Activated CD4-positive, alpha-beta T cell treated with anti-CD3 and anti-CD28 coated beads for 36 hours (primary cell): ENCODE data around the gene TLR9. TPM values are rescaled to one million over a fixed set of nuclear protein-coding genes. Genes with fewer than 3 reads are reported as not detected.
A peak's percentile ranks its signal among the peaks of the same experiment; 100 is the strongest.
"Not testable (repeated sequence)": the region's sequence is repeated elsewhere in the genome, so short reads cannot be mapped to it uniquely, and the experiment has no call there.

ENCODE experiments used
- ATAC-seq: fragments of 200-7000 bp; cut with Tn5 transposase; one replicate; pipeline ENCODE4 v1.10.0; 2021; ENCODE audit warnings: mild to moderate bottlenecking, moderate library complexity
- CTCF ChIA-PET: fragments of 350-600 bp; sonication (Branson Sonifier 250); formaldehyde crosslinking; loops from one replicate; lab custom pipeline; 2021; ENCODE audit warnings: antibody characterized with exemption; lab: Charles Lee
- POLR2A ChIA-PET: fragments of 350-600 bp; sonication (Branson Sonifier 250); formaldehyde crosslinking; loops from one replicate; lab custom pipeline; 2021; ENCODE audit warnings: antibody characterized with exemption, inconsistent platforms; lab: Charles Lee
- DNase-seq: peaks from one replicate; pipeline ENCODE4 v3.0.0-alpha.2; 2020
- H3K27ac Mint-ChIP-seq: one replicate; pipeline ENCODE4 v1.8.0; 2021; ENCODE audit warnings: mixed read lengths
- H3K27me3 Mint-ChIP-seq: one replicate; pipeline ENCODE4 v1.8.0; 2021; ENCODE audit warnings: mixed read lengths
- H3K36me3 Mint-ChIP-seq: one replicate; pipeline ENCODE4 v1.8.0; 2021; ENCODE audit warnings: low read depth, mixed read lengths
- H3K4me1 Mint-ChIP-seq: one replicate; pipeline ENCODE4 v1.8.0; 2021; ENCODE audit warnings: mixed read lengths
- H3K4me3 Mint-ChIP-seq: one replicate; pipeline ENCODE4 v1.8.0; 2021; ENCODE audit warnings: mild to moderate bottlenecking, moderate library complexity, mixed read lengths
- H3K9me3 Mint-ChIP-seq: one replicate; pipeline ENCODE4 v1.8.0; 2021; ENCODE audit warnings: low read depth, mixed read lengths
- intact Hi-C, 2 experiments: fragments of 100-400 bp; cut with DNase I in 1 of 2; cut with micrococcal nuclease in 1 of 2; formaldehyde crosslinking; loops; one replicate each; pipeline versions ENCODE4 v1.14.2 to v1.15.1; 2022 to 2024; cut with DNase I, micrococcal nuclease
- total RNA-seq, 2 experiments: library from RNA; stranded (reverse); gene quantifications; one replicate each; pipeline ENCODE4 v1.2.3, GENCODE V29; 2021

Gene TLR9
- total RNA-seq, 2 experiments from 2014 or later, result 0.59 to 0.74 TPM

DNA sequence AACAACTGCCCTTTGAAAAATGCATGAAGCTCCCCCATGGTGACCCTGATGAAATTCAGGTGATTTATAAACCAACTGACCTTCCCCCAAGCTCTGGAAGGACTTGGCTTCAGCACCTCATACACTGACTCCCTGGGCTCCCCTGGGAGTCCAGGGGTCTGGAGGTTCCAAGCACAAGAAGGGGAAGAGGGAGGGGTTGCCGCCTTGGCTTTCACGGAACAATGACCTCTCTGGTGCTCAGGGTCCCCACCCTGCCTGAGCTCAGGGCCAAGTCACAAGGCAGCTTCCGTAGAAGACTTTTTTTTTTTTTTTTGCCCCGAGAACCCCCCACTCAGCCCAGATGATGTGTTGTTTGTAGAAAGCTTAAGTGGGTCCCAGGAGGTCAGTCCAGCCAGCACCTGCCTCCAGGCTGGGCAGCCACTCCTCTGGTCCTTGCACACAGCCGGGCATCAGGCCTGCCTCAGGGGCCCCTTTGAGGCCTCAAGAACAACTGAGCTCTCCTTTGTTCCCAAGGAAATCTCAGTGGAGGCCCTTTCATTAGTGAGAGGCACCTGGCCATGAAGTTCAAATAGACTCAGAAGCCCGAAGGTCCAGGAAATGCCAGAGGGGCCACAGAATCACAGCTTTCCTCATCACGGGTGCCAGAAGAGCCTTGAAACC is 41.5 kb downstream of the TLR9 start:
- Mint-ChIP-seq H3K4me3 (no peak overlapping the region), H3K9me3 (no peaks in the 10 kb centered on the region), H3K27me3 (no peaks in the 10 kb centered on the region), H3K4me1 (no peaks in the 10 kb centered on the region), H3K36me3 (no peaks in the 10 kb centered on the region), H3K27ac (no peak overlapping the region)
- no peak for DNase-seq
- no peak for ATAC-seq
- ChIA-PET CTCF (interaction anchor here (0.6 kb wide), 2 partner anchors 10 to 31 kb away, joined by 3 read pairs; no protein-coding TSS in a partner anchor), POLR2A (interaction anchor here (0.5 to 0.6 kb wide), 2 partner anchors 13 to 266 kb away, joined by 3 to 12 read pairs; no protein-coding TSS in a partner anchor)
- intact Hi-C loops, result no loop called here

DNA sequence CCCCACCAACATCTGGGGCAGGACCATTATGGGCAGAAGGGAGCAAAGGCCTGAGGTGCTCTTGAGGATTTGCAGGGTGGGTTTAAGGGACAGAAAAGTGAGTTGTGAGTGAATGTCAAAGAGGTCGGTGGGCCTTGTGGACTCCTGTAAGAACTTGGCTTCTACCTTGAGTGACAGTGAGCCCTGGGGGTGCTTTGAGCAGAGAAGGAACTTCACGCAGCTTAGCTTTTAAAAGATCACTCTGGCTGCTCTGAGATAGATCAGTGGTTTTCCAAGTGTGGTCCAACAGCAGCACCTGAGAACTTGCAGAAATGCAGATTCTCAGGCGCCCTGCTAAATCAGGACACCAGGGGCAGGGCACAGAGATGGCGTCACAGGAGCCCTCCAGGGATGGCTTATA is 42.8 kb downstream of the TLR9 start:
- ChIA-PET POLR2A (no interaction called here), CTCF (interaction anchor here (0.6 to 0.7 kb wide), 2 partner anchors 123 to 275 kb away, joined by 3 read pairs; no protein-coding TSS in a partner anchor)
- intact Hi-C loops, result no loop called here
- Mint-ChIP-seq H3K27me3 (no peaks in the 10 kb centered on the region), H3K36me3 (no peaks in the 10 kb centered on the region), H3K27ac (no peak overlapping the region), H3K9me3 (no peaks in the 10 kb centered on the region), H3K4me3 (no peak overlapping the region), H3K4me1 (no peaks in the 10 kb centered on the region)
- ATAC-seq, result no peak
- no peak for DNase-seq

DNA sequence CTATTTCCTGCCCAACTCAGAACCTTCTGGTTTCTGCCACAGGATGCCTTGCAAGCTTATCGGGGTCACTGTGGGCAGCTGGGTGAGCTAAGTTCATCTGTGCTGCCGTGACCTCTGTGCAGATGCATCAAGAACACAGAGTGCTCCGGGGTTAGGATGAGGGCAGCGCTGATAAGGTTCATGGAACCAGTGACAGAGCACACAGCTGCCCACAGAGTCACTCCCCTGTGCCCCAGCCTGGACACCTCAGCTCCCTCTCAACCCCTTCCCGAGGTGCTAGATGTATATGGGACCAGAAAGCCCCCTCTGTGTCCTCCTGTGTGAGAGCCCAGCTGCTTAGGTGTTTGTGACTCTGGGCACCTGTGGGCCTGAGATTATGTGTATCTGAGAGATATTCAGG is 43.2 kb downstream of the TLR9 start:
- no peak for DNase-seq
- intact Hi-C loops, result no loop called here
- Mint-ChIP-seq H3K27me3 (no peaks in the 10 kb centered on the region), H3K4me1 (no peaks in the 10 kb centered on the region), H3K4me3 (no peak overlapping the region), H3K36me3 (no peaks in the 10 kb centered on the region), H3K27ac (no peak overlapping the region), H3K9me3 (no peaks in the 10 kb centered on the region)
- ChIA-PET POLR2A (no interaction called here), CTCF (interaction anchor here (0.7 to 1.2 kb wide), 3 partner anchors 22 to 123 kb away, joined by 3 read pairs; partner anchors contain the start of gene POC1A)
- no peak for ATAC-seq

DNA sequence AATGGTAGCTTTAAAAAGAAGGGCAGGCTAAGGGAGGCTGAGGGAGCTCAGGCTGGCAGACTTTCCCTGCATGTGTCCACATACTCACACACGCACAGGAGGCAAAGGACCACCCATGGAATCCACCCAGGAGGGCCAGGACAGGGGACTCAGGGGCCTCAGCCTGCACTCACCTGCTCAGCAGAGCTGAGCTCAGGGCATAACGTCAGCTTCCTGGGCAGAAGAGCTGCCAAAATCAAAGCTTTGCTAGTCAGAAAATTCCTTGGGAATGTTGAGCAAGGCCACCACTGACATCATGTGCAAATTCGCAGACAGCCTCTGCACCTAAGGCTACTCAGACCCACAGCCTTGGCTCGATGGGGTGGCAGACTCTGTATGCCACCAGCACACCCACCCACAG is 43.9 kb downstream of the TLR9 start:
- no peaks in the 10 kb centered on the region for H3K4me1 Mint-ChIP-seq
- CTCF ChIA-PET, result interaction anchor here (0.7 to 1.2 kb wide), 4 partner anchors 22 to 170 kb away, joined by 3 read pairs; partner anchors contain the start of gene POC1A
- intact Hi-C loops, result no loop called here
- H3K4me3 Mint-ChIP-seq, result no peak overlapping the region
- POLR2A ChIA-PET, result no interaction called here
- DNase-seq (no peak), ATAC-seq (no peak)
- H3K27ac Mint-ChIP-seq, result no peak overlapping the region
- H3K27me3 Mint-ChIP-seq, result no peaks in the 10 kb centered on the region
- no peaks in the 10 kb centered on the region for H3K36me3 Mint-ChIP-seq
- no peaks in the 10 kb centered on the region for H3K9me3 Mint-ChIP-seq

DNA sequence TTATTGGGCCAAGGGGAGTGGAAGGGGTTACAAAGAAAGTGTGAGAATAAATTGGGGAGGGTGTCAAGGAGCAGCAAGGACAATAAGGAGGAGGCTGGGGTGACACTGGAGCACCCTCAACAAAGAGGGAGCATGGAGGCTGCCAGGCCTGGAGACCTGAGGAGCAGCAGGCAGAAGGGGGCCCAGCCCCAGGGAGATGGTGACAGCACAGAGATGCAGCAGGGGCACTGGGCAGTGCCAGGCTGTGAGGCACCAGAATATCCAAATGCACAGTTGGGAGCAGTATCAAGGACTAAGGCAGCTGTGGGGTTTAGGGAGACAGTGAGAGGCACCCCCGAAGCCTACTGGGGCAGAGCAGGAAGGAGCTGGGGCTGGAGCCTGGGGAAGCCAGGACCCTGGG is 46.9 kb downstream of the TLR9 start:
- ATAC-seq (no peak), DNase-seq (no peak)
- no peaks in the 10 kb centered on the region for H3K27me3 Mint-ChIP-seq
- ChIA-PET CTCF (interaction anchor here (1.0 kb wide), 2 partner anchors 12 to 161 kb away, joined by 3 read pairs; no protein-coding TSS in a partner anchor), POLR2A (interaction anchor here (0.6 kb wide), 1 partner anchor 622 kb away, joined by 3 read pairs; no protein-coding TSS in a partner anchor)
- intact Hi-C loops, result no loop called here
- H3K4me3 Mint-ChIP-seq, result no peak overlapping the region
- H3K36me3 Mint-ChIP-seq, result no peaks in the 10 kb centered on the region
- H3K9me3 Mint-ChIP-seq, result no peaks in the 10 kb centered on the region
- H3K4me1 Mint-ChIP-seq, result no peaks in the 10 kb centered on the region
- no peak overlapping the region for H3K27ac Mint-ChIP-seq

DNA sequence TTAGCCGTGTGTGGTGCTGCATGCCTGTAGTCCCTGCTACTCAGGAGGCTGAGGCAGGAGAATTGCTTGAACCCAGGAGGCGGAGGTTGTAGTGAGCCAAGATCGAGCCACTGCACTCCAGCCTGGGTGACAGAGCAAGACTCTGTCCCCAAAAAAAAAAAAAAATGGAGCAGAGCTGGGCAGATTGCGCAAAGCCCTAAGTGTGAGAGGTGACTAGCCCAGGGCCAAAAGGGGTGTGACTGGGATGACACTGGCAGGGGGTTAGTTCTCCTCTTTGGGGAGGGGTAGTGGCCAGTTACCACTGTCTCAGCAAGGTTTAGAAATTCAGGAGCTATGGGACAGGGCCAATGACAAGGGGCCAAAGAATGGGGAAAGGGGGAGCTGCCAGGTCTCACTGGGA is 47.3 kb downstream of the TLR9 start:
- H3K9me3 Mint-ChIP-seq, POLR2A ChIA-PET, DNase-seq, H3K27me3 Mint-ChIP-seq, H3K4me1 Mint-ChIP-seq, H3K4me3 Mint-ChIP-seq, ATAC-seq, H3K36me3 Mint-ChIP-seq, intact Hi-C loops, H3K27ac Mint-ChIP-seq: not testable (repeated sequence)
- CTCF ChIA-PET, result interaction anchor here (1.0 kb wide), 1 partner anchor 13 kb away, joined by 3 read pairs; no protein-coding TSS in a partner anchor

DNA sequence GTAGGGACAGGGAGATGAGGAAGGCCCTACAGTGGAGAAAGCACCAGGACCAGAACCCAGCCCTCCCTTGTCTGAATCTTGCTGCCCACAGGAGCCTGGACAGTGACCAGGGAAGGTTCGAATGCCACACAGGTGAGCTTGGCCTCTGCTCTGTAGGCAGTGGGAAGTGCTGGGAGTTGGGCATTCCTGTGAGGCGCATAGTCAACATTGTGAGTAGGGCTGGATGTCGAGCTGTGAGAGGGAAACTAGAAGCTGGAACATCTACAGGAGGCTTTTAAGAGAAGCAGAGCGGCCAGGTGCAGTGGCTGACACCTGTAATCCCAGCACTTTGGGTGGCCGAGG is 47.8 kb downstream of the TLR9 start:
- Mint-ChIP-seq H3K4me3 (no peak overlapping the region), H3K4me1 (no peaks in the 10 kb centered on the region), H3K36me3 (no peaks in the 10 kb centered on the region), H3K27ac (no peak overlapping the region), H3K9me3 (no peaks in the 10 kb centered on the region), H3K27me3 (no peaks in the 10 kb centered on the region)
- ChIA-PET CTCF (no interaction called here), POLR2A (no interaction called here)
- DNase-seq (no peak), ATAC-seq (no peak)
- intact Hi-C loops, result no loop called here

DNA sequence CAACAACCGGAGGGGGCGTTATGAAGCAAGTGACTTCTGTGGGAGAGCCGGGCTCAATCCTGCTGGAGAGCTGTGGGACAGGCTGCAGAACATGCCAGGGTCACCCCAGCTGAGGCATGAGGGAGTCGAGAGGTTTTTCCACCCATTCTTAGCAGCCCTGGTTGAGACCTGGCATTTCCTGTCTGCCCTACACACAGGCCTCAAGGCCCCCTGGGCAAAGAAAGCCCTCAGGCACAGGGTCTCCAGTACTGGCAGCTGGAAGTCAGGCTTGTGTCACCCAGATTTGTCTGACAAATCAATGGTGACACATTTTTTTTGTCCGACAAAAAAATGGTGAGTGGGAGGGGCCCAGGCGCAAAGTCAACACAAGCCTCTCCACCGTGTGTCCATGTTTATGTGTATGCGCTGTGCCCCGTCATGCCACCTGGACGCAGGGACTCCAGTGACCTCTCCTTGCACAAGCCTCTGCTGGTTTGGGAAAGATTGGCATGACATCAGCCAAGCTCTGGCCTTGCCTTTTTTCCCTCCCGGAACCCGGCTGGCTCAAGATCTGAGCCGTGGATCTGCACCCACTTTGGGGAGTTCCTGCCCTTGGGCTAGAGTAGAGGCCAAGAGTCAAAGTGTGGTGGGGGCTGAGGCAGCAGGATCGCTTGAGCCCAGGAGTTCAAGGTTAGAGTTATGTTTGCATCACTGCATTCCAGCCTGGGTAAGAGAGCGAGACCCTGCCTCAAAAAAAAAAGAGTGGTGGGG is 48.3 kb downstream of the TLR9 start:
- Mint-ChIP-seq H3K27ac (no peak overlapping the region), H3K27me3 (no peaks in the 10 kb centered on the region), H3K9me3 (no peaks in the 10 kb centered on the region), H3K4me3 (no peak overlapping the region), H3K36me3 (no peaks in the 10 kb centered on the region), H3K4me1 (no peaks in the 10 kb centered on the region)
- ChIA-PET POLR2A (no interaction called here), CTCF (no interaction called here)
- ATAC-seq (no peak), DNase-seq (no peak)
- intact Hi-C loops, result no loop called here

DNA sequence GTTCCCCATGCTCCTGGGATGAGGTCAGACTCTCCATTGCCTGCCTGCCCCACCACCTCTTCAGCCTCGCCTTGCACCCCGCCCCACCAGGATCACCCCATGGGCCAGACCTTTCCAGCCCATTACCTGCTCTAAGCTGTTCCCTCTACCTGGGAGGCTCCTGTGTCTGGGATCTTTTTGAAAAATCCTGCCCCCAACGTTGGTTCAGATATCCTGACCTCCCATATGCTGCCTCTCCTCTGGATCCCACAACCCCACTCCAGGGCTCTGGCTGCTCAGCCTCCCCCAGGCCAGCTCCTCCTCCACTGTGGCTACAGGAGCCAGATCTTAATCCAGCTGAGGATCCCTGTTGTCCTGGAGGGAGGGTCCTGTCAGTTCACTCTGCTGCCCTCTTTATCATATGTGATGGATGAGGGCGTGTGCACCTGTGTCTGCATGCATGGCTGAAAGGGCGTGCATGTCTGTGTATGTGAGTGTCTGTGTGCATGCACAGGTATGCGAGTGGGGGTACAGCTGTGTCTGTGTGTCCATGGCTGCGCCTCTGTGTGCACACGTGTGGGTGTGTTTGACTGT is 49.2 kb downstream of the TLR9 start:
- no peaks in the 10 kb centered on the region for H3K36me3 Mint-ChIP-seq
- CTCF ChIA-PET, result interaction anchor here (0.7 kb wide), 1 partner anchor 53 kb away, joined by 3 read pairs; no protein-coding TSS in a partner anchor
- DNase-seq, result no peak
- no peaks in the 10 kb centered on the region for H3K27me3 Mint-ChIP-seq
- H3K4me3 Mint-ChIP-seq, result no peak overlapping the region
- intact Hi-C loops, result no loop called here
- H3K4me1 Mint-ChIP-seq, result no peaks in the 10 kb centered on the region
- ATAC-seq, result no peak
- H3K27ac Mint-ChIP-seq, result no peak overlapping the region
- H3K9me3 Mint-ChIP-seq, result no peaks in the 10 kb centered on the region
- POLR2A ChIA-PET, result no interaction called here

DNA sequence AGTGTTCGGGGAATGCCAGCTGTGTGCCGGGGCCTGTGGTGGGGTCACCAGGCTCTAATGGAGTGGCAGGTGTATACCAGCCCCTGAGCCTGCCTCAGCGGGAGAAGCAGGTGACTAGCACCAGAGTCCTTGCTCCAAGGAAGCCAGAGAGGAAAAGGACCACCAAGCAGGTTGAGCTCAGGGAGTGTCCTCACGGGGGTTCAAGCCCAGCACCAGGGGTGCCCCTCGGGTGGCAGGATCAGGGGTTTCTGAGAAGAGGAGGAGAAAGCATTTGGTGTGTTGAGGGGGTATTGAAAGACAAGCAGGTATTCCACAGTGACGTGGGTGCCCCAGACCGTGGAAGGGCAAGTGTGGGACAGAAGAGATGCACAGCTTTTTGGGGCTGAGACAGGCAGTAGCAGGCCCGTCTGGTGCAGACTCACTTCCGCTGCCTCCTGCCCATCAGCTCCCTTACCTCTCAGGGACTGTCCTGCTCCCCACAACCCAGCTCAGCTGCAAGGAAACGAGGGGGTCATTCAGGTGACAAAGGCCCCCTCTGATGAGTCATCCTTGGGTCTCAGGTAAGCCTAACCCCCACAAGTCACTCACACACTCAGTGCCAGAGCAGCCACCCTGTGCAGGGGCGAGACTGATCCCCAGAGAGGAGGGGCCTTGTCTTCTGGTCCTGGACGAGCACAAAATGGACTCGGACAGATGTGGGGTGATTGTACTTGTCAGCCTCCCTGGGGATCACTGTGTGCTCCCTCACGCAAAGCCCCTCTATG is 49.8 kb downstream of the TLR9 start:
- ATAC-seq (no peak), DNase-seq (no peak)
- POLR2A ChIA-PET, result interaction anchor here (0.6 to 0.7 kb wide), 2 partner anchors 14 to 54 kb away, joined by 3 to 6 read pairs; no protein-coding TSS in a partner anchor
- intact Hi-C loops, result no loop called here
- CTCF ChIA-PET, result interaction anchor here (0.7 to 1.1 kb wide), 2 partner anchors 17 to 52 kb away, joined by 3 to 4 read pairs; no protein-coding TSS in a partner anchor
- Mint-ChIP-seq H3K27ac (no peak overlapping the region), H3K9me3 (no peaks in the 10 kb centered on the region), H3K4me1 (no peaks in the 10 kb centered on the region), H3K36me3 (no peaks in the 10 kb centered on the region), H3K4me3 (no peak overlapping the region), H3K27me3 (no peaks in the 10 kb centered on the region)

DNA sequence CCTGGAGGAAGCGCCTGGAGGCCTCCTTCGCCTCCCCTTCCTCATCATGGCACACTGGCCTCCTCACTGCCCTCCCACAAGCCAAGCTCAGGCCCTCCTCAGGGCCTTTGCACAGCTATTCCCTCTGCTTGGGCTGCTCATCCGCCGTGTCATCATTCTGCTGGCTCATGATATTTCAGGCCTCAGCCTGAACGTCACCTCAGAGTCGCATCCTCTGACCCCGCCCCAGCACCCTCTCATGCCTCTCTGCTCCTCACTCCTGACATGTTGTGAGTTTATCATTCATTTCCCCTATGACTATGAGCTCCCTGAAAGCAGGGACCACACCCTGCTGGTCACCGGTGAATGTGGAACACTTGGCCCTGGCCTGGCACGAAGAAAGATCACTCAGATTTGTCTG is 50.5 kb downstream of the TLR9 start:
- Mint-ChIP-seq H3K4me3 (no peak overlapping the region), H3K9me3 (no peaks in the 10 kb centered on the region), H3K4me1 (no peaks in the 10 kb centered on the region), H3K27me3 (no peaks in the 10 kb centered on the region), H3K27ac (no peak overlapping the region), H3K36me3 (no peaks in the 10 kb centered on the region)
- CTCF ChIA-PET, result interaction anchor here (0.7 to 1.1 kb wide), 2 partner anchors 17 to 176 kb away, joined by 3 to 4 read pairs; no protein-coding TSS in a partner anchor
- DNase-seq (peak; percentile 23), ATAC-seq (peak; percentile 36)
- intact Hi-C loops, result no loop called here
- POLR2A ChIA-PET, result interaction anchor here (0.7 kb wide), 1 partner anchor 14 kb away, joined by 3 read pairs; no protein-coding TSS in a partner anchor
